Activated CD4-positive, CD25-positive, alpha-beta regulatory T cell treated with anti-CD3 and anti-CD28 coated beads, Interleukin-2, amount 50 U/mL, for 24 hours (primary cell): ENCODE data around the gene FAM174C.

Experiments
- ATAC-seq, 2 donors: fragments of 150-1000 bp; cut with Tn5 transposase; one replicate each; pipeline ENCODE4 v1.10.0; 2021; ENCODE audit warnings: mild to moderate bottlenecking in 1 of 2, moderate library complexity in 1 of 2

Gene FAM174C

DNA sequence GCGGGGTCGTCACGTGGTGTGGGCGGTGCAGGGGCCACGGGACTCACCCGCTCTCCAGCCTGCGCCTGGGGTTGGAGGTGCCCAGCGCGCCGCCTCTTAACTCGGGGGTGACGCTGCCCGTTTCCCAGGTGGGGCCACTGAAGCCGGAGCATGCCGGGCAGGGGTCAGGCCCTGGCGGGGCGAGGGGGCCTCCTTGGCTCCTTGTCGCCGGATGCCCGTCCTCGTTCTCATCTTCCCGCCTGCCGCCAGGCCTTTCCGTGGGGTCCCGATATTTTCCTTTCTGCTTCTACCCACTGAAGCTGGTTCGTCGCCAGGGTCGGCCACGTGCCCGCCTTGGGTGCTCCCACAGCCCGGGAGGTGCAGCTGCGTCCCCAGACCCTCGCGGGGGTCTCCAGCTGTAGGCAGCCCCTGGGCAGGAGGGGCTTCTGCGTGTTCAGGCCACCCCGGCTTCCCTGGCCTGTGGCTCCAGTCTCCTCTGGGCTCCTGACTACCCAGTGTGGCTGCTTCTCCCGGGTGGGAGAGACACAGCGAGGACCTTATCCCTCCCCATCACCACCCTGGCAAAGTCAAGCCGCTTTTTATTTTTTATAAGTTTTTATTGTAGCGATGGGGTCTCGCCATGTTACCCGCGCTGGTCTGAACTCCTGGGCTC lies 772 bp downstream of the FAM174C start:
- ATAC-seq: no peak

DNA sequence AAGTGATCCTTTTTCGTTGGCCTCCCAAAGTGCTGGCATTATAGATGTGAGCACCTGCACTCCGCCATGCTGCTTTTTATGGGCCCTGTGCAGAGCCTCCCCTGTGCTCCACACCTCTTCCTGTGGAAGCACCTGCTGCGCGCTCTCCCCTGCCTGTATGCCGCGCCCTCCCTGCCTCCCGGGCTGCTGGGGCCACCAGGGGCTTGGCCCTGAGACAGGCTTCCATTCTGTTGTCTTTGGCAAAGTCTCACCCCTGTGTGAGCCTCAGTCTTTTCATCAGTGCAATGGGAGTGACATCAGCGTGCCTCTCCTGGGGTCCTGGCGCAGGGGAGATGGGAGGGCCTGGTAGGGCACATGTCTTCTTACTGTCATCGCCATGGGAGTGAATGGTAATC lies 1.3 kb downstream of the FAM174C start:
- ATAC-seq: no peak

DNA sequence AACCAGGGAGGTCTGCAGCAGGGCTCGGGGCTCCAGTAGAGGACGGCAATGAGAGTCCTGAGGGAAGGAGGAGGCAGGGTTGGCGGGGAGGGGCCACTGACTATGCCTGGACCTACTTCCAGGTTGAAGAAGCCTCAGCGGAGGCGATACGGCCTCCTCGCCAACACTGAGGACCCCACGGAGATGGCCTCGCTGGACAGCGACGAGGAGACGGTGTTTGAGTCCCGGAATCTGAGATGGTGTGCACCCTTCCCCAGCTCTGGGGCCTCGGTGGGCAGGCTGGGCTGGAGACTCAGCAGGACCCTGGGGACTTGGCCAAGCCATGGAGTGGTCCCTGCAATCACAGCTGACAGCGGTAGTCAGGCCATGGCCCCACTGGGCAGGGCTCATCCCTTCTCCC lies 1.7 kb downstream of the FAM174C start:
- no peak for ATAC-seq

DNA sequence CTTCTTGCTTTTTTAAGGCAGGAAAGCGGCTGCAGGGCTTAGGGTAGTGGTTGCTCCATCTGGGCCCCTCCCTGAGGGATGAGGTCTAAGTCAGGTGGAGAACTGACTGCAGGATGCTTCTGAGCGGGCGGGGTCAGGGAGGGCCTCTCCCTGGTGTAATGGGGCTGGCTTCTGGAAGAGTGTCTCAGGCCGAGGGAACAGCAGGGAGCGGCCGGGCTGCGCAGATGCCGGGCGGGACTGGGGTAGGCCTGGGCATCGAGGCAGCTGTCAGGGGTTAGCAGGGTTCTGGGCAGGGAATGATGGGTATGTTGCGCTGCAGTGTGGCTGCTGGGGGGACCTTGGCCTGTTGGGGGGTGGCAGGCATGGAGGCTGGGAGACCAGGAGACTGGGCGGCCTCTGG lies 2.7 kb downstream of the FAM174C start:
- no peak for ATAC-seq

DNA sequence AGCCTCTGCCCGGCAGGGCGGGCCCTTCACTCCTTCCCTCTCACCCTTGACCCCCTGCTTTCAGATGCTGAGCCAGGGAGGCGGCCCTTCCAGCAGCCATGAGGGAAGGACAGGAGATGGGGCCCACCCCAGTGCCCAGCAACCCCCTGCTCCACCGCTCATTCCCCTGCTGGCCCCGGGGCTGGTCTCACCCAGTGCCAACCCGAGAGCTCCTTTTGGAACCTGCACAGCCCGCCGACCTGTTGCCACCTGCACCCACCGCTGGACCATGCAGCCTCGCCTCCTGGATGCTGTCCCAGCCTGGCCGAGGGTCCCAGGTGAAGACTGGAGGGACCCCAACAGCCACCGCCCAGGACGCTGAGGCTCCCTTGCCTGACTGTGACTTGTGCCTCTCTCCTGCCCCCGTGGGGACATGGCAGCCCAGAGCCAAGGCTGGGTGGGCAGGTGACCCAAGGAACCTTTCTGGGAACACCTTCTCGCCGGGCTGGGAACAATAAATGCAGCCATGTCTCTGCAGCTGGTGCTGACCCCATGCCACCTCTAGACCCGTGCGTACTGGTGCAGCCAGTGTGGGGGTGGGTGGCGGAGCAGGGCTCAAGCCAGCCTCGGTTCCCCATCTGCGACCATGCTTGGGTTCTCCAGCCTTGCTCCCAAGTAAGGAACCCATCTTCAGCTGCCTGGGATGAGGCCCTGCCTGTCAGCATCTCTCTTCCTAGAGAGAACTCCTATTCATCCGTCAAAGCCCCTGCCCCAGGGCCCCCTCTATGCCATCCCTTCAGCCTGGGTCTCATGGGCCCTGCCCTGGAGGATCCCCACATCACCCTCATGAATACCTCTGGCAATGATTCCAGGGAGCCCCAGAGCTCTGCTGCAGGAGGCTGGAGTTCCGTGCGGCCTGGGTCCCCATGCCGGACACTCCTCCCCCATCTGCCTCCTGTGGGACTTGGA lies 3.7 kb downstream of the FAM174C start:
- no peak for ATAC-seq

DNA sequence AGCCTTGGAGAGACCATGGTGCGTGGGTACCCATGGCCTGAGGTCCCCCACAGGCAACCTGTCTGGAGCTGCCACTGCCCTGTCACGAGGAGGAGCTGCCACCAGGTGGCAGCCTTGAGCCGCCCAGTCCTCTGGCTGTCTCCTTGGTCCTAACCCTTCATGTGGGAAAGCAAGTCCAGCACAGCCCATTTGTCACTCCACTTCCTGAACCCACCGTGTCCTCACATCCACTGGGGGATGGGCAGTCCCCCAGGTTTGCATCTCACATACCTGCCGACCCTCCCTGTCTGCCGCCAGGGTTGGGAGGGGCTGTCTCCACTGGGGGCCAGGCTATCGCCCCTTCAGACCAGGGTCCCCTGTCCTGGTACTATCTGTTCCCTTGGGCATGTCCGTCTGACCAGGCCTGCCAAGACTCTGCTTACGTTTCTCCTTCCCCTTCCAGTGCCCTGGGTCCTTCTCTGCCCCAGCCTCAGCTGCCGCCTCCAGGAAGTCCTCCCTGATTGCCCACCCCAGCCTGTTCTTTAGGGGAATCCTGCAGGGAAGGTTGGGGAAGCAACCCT lies 4.5 kb downstream of the FAM174C start:
- ATAC-seq: peak in 1 of 2 donors; percentile 9

DNA sequence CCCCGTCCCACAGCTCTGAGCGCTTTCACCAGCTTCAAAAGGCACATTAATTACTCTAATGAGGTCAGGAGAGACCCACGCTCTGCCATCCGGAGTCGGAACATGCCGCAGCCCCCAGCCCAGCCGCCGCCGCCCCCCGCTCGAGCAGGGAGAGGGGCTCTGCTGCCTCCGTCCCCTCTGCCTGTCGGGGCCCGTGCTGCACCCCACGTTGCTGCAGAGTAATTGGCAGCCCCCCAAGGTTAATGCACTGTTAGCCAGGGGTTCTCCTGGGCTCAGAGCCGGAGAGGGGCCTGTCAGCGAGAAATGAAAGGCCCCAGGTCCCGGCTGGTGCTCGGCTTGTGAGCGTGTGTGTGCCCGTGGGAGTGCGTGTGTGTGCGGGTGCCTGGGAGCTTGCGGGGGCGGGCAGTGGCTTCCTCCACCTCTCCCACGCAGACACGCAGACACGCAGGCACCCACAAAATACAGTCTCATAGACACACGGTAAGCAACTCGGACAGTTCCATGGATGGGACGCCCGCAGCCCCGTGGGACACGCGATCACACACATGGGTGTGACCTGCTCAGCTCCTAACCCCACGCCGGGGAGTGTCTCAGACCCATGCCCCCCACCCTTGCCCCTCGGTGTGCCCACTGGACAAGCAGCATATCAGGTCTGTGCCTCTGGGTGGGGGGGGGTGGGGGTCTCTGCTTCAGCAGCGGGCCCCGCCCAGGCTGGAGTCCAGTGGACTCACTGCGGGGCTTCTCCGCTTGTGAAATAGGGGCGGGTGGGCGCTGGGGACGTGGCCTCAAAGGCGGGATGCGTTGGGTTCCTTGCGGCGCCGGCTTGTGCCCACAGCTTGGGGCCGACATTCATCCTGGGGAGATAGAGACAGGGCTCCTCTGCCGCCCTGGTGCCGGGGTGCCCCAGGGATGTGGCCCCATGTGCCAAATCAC lies 5.6 kb downstream of the FAM174C start:
- ATAC-seq: no peak

DNA sequence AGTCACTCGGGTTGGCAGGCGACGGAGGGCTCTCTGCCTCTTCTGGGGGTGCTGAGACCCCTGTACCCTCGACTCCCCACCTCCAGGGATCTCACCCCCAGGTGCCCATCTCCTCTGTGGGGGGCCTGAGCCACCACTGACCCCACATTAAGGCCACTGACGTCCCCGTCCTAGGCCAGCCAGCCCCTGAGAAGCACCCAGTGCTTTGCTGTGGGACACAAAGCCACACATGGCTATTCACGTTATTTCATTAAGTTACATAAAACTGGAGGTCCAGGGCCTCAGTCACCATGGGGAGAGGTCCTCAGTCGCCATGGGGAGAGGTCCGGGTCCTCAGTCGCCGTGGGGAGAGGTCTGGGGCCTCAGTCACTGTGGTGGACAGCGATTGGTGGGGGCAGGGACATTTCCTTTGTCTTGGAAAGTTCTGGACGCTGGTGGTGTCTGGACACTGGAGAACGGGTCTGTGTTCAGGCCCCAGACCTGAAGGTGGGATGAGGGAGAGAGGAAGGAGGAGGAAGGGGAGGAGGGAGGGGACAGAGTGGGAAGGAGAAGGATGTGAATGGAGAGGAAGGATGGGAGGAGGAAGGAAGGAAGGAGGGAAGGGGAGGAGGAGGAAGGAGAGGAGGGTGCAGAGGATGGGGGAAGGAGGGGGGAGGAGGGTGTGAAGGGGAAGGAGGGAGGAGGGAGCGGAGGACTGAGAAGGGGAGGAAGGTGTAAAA lies 6.4 kb downstream of the FAM174C start:
- no peak for ATAC-seq

DNA sequence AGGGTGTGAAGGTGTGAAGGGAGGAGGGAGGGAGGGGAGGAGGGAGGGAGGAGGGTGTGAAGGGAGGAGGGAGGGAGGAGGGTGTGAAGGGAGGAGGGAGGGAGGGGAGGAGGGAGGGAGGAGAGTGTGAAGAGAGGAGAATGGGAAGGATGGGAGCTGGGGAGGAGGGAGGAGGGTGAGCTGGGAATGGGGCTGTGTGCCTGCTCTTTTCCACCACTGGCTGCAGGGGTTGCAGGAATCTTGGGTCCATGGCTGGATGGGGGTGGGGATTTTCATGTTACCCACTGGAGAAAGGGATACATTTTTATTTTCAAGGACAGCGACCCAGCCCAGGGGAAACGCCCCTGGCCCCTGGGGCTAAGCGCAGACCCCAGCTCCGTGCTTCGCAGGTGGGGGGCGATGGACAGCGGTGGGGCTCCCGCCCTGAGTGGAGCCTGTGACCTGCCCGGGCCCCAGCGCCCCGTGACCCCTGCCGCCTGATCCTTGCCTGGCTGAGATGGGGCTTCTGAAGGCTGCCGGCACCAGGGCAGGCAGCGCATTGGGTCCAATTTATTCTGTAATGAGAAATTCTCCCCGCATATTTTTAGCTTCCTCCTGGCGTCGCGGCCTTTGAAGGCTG lies 7.4 kb downstream of the FAM174C start:
- ATAC-seq: no peak

DNA sequence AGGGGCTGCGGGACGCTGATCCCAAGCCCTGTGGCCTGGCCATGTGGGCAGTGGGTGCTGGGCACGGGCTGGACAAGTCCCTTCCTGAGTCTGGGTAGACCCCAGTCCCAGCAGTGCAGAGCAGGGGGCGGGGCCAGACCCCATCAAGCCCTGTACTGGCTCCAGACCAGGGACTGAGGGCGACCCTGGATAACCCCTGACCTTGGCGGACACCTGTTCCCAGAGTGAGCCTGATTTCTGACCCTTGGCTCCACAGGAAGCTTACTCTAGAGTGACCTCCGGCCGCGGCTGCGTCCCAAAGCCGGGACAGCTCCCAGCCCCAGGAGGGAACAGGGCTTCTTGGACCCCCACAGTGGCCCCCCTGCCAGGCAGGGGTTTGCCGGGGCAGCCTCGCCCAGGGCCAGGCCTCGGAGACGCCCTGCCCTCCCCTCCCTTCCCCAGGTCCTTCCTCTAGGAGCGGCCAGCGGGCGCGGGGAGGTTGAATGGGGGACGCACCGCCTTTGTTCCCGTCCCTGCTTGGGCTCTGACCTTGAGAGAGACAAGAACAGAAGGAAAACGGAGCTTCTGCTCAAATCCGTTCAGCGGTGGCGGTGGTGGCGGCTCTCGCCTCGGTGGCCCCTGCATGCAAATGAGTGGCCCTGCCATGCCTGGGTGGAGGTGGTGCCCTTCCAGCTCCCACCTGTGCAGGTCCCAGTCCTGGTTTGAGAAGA lies 8.0 kb downstream of the FAM174C start:
- no peak for ATAC-seq

DNA sequence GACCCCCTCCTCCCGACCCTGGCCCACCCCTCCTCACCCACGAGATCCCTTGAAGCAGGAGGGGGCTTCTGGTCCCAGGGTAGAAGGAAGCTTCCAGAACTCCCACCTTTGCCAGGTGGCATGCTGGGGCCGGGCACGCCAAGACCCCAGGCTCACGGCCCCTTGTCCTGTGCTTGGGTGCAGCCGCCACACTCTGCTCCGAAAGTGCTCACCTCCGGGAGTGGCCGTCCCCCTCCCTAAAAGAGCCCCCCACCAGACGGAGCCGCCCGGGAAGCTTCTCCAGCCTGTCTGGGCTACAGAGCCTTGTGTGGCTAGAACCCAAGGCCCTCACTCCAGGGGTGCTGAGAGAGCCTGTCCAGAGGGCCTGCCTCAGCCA lies 8.6 kb downstream of the FAM174C start:
- ATAC-seq: no peak

DNA sequence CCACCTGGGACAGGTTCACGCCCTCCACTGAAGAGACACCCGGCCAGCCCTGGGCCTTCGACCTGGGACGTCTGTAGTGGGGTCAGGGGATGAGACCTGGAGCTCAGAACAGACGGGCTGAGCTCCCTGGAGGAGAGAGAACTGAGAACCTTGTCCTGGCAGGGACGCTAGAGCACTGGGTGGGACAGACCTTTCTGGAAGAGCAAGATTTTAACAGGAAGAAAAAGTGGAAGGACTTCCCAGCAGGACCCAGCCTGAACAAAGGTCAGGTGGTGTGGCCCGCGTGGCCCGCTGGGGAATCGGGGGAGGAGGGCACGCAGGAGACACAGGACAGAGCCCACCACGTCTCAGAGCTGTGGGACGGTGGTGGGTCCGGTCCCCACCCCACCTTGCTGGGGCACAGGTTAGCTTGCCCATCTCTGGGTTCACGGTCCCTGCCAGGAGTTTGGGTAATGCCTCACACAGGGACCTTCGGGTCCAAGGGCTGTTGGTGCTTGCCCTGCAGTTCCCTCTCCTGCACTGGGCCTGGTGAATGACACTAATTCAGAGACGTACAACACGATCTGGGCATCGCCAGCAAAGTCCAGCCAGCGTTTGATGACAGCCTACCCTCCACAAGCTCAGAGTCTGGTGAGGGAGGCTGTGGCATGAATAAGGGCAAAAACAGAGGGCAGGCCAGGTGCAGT lies 9.1 kb downstream of the FAM174C start:
- ATAC-seq: no peak

DNA sequence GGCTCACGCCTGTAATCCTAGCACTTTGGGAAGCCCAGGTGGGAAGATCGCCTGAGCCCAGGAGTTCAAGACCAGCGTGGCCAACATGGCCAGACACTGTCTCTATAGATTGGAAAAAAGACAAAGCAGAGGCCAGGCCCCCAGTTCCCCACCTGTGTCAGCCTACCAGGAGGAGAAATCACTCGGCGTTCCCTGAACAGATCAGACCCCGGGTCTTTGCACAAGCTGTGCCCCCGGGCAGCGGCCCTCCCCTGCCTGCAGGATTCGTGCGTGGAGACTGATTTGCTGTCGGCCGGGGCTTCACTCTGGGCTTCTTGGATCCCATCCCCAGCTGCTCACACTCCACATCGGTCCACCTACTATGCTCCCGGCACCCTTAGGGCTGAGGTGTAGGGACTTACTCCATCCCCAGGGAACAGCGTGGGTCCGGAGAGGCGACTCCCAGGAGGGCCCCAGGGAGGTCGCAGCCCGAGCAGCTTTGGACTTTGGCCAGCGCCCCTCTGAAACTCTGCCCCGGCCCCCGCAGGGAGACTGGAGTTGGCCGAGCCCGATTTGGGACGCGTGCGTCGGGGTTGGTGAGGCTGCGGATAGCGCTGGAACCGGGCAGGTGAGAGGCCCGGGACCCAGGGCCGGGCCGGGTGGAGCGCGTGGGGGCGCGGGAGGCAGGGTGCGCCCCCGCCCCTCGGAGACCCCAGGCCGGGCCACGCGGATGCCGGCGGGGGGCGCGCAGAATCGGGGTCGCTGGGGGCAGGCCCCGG lies 9.8 kb downstream of the FAM174C start:
- no peak for ATAC-seq

DNA sequence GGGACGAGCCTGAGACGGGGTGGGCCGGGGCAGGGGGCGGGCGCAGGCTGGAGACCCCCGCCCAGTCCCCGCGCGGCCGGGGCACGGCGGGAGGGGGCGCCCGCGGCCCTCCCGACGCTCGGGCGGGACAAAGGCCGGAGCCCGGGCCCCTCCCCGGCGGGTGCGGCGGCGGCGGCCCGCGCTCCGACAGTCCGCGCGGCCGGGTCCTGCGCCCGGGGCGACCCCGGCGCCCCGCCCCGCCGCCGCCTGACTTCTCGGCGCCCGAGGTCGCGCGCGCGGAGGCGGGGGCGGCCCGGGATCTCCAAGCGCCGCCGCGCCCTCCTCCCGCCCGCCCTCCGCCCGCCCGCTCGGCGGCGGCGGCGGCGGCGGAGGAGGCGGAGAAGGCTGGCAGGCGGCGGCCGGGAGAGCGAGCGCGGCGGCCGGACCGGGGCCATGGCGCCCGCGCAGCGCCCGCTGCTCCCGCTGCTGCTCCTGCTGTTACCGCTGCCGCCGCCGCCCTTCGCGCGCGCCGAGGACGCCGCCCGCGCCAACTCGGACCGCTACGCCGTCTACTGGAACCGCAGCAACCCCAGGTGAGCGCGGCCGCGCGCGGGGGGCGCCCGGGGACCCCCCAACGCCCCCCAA lies 10.5 kb downstream of the FAM174C start, which contains the start of gene EFNA2:
TSS of gene EFNA2 (plus strand) at position 137 of the 624 bp plus-strand sequence. CDS start at position 433, 296 bp downstream.
- no peak for ATAC-seq

DNA sequence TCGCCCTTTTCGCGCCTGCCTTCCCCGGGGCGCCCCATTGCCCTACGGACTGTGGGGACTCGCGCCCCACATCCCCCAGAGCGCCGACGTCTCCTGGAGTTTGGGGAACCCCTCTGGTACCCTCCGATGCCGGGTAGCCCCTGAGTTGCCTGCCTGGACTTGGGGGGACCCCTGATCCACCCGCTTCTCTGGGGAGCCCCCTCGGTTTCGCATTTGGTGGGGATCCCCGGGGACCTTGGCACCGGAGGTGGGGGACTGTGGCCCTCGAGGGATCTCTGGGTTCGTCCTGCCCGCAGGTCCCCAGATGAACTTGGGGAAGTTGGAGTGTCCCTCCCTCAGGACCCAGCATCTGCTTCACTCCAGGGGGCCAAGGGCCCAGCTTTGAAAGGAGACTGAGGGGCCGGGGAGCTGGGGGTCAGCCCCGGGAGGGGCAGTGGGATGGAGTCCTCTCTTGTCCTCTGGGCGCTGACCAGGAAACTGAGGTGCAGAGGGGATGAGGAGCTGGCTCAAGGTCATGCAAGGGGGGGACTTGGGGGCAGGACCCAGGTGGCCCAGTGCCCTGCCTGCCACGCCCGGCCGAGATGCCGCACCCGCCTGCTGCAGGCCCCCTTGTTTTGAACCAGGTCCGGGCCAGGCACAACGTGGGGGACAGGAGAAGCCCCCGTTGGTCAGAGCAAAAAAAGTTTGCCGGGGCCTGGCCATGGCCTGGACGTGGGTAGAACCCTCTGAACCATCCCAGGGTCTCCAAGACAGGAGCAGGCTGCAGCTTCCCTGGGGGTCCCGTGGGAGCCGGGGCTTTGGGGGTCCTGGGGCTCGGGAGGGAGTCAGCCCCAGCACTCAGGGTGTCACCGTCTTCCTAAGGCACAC lies 11.4 kb downstream of the FAM174C start:
- no peak for ATAC-seq

DNA sequence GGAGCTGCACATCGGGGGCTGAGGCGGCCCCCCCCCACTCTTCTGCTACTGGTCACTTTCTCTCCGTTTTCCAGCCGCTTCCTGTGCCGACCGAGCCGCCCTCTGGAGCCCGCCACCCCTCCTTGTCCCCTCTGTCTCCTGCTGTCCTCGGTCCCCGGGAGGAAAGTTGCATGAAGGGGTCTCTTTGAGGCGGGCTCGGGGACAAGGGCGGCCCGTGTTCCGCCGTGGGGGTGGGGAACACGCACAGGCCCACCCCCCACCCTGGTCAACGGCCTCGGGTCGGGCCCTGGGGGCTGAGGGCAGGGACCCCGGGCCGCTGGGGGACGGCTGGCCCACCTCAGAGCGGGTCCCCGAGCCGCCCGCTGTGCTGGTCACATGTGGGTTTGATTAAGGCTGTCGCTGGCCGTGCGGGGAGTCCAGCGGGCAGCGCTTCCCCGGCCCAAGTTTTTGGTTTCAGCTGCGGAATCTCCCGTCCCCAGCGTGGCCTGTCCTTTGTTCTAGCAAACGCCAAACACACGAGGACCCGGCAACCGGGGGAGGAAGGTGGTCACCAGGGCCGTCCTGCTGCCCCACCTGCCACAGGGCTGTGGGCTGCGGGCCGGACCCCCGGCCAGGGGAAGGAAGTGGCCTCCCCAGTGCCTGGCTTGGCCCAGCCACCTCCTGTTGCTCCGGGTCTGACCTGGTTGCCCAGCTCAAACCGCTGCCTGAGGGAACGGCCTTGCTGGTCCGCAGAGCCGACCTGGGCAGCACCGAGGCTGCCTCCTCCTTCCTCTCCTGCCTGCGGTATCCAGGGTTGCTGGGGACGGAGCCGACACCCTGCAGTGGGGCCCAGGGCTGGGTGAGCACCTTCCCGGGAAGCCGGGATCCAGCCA lies 12.3 kb downstream of the FAM174C start:
- no peak for ATAC-seq

DNA sequence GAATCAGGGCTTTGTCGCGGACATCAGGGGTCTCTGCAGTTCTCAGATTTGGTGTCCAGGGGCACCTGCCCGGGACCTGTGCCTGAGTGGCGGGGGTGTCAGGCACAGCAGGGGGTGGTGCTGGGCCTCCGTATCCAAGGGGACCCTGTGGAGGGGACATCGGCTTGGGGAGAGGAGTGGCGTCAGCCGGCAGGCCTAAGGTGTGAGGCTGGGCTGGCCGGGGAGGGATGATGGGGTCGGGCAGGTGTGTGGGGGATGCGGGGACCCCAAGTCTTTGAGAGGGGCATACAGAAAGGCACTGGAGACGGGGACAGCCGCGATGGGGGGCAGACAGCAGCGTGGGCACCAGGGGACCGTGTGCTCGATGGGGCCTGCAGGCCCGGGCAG lies 12.9 kb downstream of the FAM174C start:
- no peak for ATAC-seq
